Progenitor cell of endocrine pancreas (in vitro differentiated cells): ENCODE results near the gene ABCD2. TPM values are rescaled to one million over a fixed set of nuclear protein-coding genes. Genes with fewer than 3 reads are reported as not detected.
"Not testable (repeated sequence)": the region's sequence is repeated elsewhere in the genome, so short reads cannot be mapped to it uniquely, and the experiment has no call there.

Experiments used
- DNase-seq: peaks from one replicate; pipeline ENCODE4 v3.0.0; 2021; ENCODE audit warnings: low spot score; ENCODE audit not compliant: unreplicated experiment
- H3K27ac Mint-ChIP-seq: 2 replicates; pipeline ENCODE4 v1.8.0; 2021; ENCODE audit warnings: mild to moderate bottlenecking, moderate library complexity, mixed read lengths
- H3K27me3 Mint-ChIP-seq: 2 replicates; pipeline ENCODE4 v1.8.0; 2021; ENCODE audit warnings: mixed read lengths
- H3K36me3 Mint-ChIP-seq: 2 replicates; pipeline ENCODE4 v1.8.0; 2022; ENCODE audit warnings: mixed read lengths; ENCODE audit not compliant: insufficient read depth
- H3K4me1 Mint-ChIP-seq: 2 replicates; pipeline ENCODE4 v1.8.0; 2021; ENCODE audit warnings: low read depth, mixed read lengths
- H3K4me3 Mint-ChIP-seq: 2 replicates; pipeline ENCODE4 v1.8.0; 2021; ENCODE audit warnings: low read depth, mild to moderate bottlenecking, moderate library complexity, mixed read lengths
- H3K9me3 Mint-ChIP-seq: 2 replicates; pipeline ENCODE4 v1.8.0; 2021; ENCODE audit warnings: low read depth, mixed read lengths
- CTCF ChIP-seq: fragments of 200-600 bp; sonication (generic); IDR thresholded peaks from one replicate; pipeline ENCODE4 v1.5.0; 2021; ENCODE audit warnings: antibody characterized with exemption, mild to moderate bottlenecking; ENCODE audit not compliant: unreplicated experiment
- total RNA-seq: library from RNA; stranded (reverse); gene quantifications from 2 replicates; pipeline ENCODE4 v1.2.1, GENCODE V29; 2021

Gene ABCD2
- total RNA-seq, 1 donor from 2014 or later: not detected

GRCh38 chr12:39606712-39607423 lies 12.7 kb downstream of the ABCD2 start:
- Mint-ChIP-seq H3K4me1 (no peaks in the 10 kb centered on the region), H3K27me3 (no peaks in the 10 kb centered on the region), H3K9me3 (no peaks in the 10 kb centered on the region), H3K27ac (no peak overlapping the region), H3K4me3 (no peak overlapping the region), H3K36me3 (no peaks in the 10 kb centered on the region)
- no peak for TF ChIP-seq CTCF
- no peak for DNase-seq

- Mint-ChIP-seq H3K27ac (no peak overlapping the region), H3K4me3 (no peak overlapping the region), H3K9me3 (no peaks in the 10 kb centered on the region), H3K27me3 (no peaks in the 10 kb centered on the region), H3K4me1 (no peaks in the 10 kb centered on the region), H3K36me3 (no peaks in the 10 kb centered on the region)
- DNase-seq: no peak
- TF ChIP-seq CTCF: no peak
Measured at GRCh38 chr12:39605996-39606395, 13.6 kb downstream of the ABCD2 start.

GRCh38 chr12:39605501-39605900 lies 14.1 kb downstream of the ABCD2 start:
- DNase-seq: no peak
- Mint-ChIP-seq H3K4me3 (no peak overlapping the region), H3K4me1 (no peaks in the 10 kb centered on the region), H3K9me3 (no peaks in the 10 kb centered on the region), H3K36me3 (no peaks in the 10 kb centered on the region), H3K27ac (no peak overlapping the region), H3K27me3 (no peaks in the 10 kb centered on the region)
- no peak for TF ChIP-seq CTCF

GRCh38 chr12:39603065-39603464 lies 16.5 kb downstream of the ABCD2 start:
- Mint-ChIP-seq H3K36me3 (no peaks in the 10 kb centered on the region), H3K9me3 (no peaks in the 10 kb centered on the region), H3K4me1 (no peaks in the 10 kb centered on the region), H3K27ac (no peak overlapping the region), H3K27me3 (no peaks in the 10 kb centered on the region), H3K4me3 (no peak overlapping the region)
- DNase-seq: no peak
- TF ChIP-seq CTCF: no peak

- not testable (repeated sequence) for H3K9me3 Mint-ChIP-seq, H3K27ac Mint-ChIP-seq, H3K4me3 Mint-ChIP-seq, H3K4me1 Mint-ChIP-seq, H3K36me3 Mint-ChIP-seq, DNase-seq, H3K27me3 Mint-ChIP-seq
Measured at GRCh38 chr12:39601951-39602350, 17.7 kb downstream of the ABCD2 start.

GRCh38 chr12:39595928-39596327 lies 23.7 kb downstream of the ABCD2 start:
- no peak for TF ChIP-seq CTCF
- no peak for DNase-seq
- H3K9me3 Mint-ChIP-seq: no peaks in the 10 kb centered on the region
- no peak overlapping the region for H3K4me3 Mint-ChIP-seq
- H3K27ac Mint-ChIP-seq: no peak overlapping the region
- H3K4me1 Mint-ChIP-seq: no peaks in the 10 kb centered on the region
- no peaks in the 10 kb centered on the region for H3K36me3 Mint-ChIP-seq
- no peaks in the 10 kb centered on the region for H3K27me3 Mint-ChIP-seq
